ENCODE data around the gene NPHP1.

NPHP1 gene

DNA sequence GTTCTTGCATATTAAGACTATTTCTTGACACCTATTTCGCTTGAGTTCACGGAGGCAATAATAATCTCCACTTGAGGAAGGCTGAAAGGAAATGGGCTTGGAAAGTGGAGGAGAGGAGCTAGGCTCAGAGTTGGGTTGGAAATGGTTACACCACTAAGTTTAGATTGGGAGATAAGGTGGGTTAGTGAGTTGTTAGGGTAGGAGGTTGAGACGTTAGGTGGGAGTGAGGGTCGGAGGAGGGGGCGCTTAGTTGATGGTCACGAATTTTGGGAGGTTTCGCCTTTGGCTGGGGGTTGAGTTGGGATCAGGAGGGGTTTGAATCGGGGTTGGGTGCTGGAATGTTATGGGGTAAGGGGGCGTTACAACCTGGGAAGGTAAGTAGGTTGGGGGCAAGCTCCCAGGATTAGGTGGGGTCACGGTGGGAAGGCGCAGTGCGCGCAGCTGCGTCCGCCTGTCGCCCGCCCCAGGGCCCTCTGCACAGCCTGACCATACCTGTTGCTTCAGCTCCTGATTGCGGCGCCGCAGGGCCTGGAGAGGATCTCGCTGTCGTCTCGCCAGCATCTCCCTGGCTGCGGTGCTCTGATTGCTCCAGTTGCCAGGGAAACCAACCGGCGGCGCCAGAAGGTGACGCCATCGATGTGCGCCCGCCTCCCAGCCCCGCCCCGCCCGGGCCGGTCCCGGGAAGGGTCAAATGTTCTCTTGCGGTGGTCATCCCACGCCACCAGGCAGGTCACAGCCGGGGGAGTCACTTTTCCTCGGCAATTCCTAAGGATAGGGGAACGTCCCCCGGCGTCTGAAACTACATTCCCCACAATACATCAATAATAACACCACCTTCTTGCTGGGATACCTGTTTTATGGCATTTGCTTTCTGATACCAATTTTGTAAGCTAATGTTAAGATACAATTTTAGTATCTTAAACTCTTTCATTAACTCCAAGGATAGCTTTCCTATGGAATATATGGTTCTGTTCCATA lies at the start of gene NPHP1:
NPHP1 (minus strand) TSS at position 606 of the 978 bp plus-strand sequence; CDS start at position 561, 45 bp downstream.
- TF ChIP-seq, protein P1, sequence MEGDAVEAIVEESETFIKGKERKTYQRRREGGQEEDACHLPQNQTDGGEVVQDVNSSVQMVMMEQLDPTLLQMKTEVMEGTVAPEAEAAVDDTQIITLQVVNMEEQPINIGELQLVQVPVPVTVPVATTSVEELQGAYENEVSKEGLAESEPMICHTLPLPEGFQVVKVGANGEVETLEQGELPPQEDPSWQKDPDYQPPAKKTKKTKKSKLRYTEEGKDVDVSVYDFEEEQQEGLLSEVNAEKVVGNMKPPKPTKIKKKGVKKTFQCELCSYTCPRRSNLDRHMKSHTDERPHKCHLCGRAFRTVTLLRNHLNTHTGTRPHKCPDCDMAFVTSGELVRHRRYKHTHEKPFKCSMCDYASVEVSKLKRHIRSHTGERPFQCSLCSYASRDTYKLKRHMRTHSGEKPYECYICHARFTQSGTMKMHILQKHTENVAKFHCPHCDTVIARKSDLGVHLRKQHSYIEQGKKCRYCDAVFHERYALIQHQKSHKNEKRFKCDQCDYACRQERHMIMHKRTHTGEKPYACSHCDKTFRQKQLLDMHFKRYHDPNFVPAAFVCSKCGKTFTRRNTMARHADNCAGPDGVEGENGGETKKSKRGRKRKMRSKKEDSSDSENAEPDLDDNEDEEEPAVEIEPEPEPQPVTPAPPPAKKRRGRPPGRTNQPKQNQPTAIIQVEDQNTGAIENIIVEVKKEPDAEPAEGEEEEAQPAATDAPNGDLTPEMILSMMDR (IDR thresholded peaks at IDR 0.05): no peak

DNA sequence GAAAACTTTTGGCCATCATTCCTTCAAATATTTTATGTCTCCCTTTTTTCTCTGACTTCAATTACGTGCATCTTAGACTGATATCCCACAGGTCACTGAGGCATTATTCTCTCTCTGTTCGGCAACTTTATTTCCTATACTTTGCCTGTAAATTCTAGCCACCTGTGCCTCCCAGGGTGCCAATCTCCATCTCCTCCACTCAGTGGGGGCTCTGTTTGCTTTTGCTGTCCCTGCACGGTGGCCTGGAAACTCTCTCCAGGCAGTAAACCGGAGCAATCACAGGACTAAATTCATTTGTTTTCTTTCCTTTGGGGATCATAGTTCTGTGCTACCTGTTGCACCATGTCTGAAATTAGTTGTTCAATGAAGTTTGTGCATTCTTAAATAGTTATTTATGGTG lies 17.1 kb upstream of the NPHP1 start:
- TF ChIP-seq, protein P1 (IDR thresholded peaks at IDR 0.05): no peak

DNA sequence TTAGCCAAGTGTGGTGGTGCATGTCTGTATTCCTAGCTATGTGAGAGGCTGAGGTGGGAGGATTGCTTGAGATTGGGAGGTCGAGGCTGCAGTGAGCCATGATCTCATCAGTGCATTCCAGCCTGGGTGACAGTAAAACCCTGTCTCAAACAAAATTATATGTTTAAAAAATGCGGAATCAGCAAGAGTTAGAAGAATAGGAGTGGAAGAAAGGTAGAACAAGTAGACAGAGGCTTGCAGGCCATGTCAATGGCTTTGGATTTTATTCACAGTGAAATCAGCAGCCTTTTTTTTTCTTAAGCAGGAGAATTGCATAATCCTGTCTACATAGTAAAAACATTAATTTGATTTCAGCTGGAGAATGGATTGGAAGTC lies 15.4 kb upstream of the NPHP1 start:
- TF ChIP-seq, protein P1 (IDR thresholded peaks at IDR 0.05): no peak

DNA sequence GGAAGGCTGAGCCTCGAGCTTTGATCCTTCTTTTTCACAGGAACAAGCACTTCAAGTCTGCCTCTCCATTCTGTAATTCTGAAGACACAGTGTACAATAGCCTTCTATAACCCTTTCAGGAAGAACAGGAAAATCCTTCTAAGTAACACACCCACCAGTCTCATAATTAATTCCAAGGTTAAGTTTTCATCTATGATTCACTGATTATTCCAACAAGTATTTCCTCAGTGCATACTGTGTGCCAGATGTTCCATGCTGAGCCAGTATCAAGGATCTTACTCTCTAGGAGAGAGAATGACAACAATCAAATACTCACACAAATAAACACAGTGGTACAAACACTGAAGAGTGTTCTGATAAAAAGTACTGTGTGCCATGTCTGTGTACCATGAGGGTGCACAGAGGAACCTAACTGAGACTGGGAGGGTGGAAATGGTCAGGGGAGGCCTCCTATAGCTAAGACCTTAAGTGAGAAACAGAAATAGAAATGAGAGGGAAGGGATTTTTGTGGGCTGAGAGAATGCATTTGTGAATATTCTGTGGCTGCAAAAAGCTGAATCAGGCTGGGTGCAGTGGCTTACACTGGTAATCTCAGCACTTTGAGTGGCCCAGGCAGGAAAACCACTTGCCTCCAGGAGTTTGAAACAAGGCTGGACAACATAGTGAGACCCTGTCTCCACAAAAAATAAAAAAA lies 14.8 kb upstream of the NPHP1 start:
- TF ChIP-seq, protein P1 (IDR thresholded peaks at IDR 0.05): no peak

DNA sequence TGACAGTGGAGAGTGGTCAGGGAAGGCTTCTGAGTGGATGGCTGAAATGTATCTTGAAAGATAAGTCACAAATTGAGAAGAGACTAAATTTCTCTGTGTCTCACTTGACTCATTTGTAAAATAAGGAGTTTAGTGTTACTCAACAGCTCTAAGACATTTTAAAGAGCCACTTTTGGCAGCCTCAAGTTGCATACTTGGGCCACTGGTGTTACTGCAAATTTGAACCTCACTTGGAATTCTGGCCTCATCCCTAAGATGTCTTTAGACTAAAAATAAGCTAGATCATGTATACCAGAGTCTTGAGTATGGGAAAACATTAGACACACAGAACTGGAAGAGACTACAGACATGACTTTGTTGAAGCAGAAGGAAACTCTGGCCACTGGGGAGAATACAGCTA lies 12.0 kb upstream of the NPHP1 start:
- TF ChIP-seq, protein P1 (IDR thresholded peaks at IDR 0.05): no peak

DNA sequence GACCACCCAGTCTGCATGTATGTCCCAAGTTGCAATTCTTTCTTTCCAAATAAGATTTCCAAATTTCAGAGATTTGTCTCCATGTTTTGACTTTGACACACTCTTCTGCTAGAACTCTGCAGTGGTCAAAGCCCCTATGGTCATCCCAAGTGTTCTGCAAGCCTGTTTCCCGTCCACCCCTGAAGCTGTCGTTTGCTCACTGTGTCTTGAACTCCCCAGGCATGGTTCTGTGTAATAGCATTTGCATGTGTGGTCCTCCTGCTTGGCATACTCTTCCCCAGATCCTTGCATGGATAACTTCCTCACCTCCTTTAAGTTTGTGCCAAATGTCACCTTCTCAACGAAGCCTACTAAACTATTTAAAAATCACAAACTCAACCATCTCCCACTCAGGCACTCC lies 11.4 kb upstream of the NPHP1 start:
- TF ChIP-seq, protein P1 (IDR thresholded peaks at IDR 0.05): no peak

DNA sequence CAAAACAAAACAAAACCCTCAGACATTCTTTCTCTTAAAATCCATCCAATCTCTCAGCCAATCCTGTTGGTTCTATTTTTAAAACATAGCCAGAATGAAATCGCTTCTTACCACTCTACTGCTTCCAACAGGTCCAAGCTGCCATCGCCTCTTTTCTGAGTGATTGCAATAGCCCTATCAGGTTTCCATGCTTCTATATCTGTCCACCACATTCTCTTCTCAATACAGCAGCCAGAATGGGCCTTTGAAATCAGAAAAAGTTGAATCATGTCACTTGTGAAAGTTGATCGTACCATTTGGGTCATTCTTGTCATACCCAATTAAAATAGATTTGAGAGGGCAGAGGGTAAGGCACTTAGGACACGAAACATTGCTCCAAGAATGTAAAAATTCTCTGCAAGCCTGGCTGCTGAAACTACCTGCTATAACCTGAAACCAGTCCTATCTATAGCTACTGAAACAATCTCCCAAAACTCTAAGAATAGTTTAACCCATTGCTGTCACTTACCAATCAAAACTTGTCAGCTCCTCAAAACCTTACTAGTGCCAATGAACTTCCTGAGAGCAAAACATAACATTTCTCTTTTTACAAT lies 10.8 kb upstream of the NPHP1 start:
- TF ChIP-seq, protein P1 (IDR thresholded peaks at IDR 0.05): no peak
